Left ventricle myocardium superior (tissue), 1 donor: ENCODE measurements around the gene SLC47A2. TPM values are rescaled to one million over a fixed set of nuclear protein-coding genes. Genes with fewer than 3 reads are reported as not detected.

Experiments used
- ATAC-seq: fragments of 200-7000 bp; cut with Tn5 transposase; one replicate; pipeline ENCODE4 v1.9.1; 2020; ENCODE audit warnings: mild to moderate bottlenecking, moderate library complexity
- DNase-seq: peaks from one replicate; pipeline ENCODE4 v3.0.0-alpha.2; 2020
- intact Hi-C: fragments of 100-400 bp; cut with micrococcal nuclease; formaldehyde crosslinking; loops from one replicate; pipeline ENCODE4 v1.11.0; 2022
- total RNA-seq: library from RNA; stranded (reverse); fragmentation: NEBNext Ultra II Directional; extraction: Animal tissue kit (Norgen Biotek cat#: 25700); gene quantifications from one replicate; pipeline ENCODE4 v1.2.1, GENCODE V29; 2021
- donor health status: DM: no; HTN: yes; CAD: no; lungs with severe emphysema.

SLC47A2 gene
- total RNA-seq, 1 donor from 2014 or later: not detected

GRCh38 chr17:19654342-19654886, 62.0 kb downstream of the SLC47A2 start:
- DNase-seq (no peak), ATAC-seq (no peak)
- intact Hi-C loops: no loop called here

DNA sequence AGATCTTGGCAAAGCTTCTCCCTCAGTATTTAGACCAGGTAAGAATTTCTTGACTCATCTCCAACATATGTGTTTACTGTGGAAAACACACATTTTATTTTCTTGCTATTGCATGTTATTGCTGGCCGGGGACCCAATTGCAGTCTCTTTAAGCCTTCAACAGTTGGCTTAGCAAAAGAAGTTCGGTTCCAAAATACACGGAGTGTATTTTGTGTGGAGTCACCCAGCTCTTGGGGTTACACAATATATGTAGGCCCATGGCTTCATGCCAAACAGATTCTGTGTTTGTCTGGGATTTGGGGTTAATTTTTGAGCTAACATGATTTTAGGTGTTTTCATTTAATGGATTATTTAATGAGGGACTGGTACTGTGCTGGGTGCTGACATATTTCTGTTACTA, 63.8 kb downstream of the SLC47A2 start:
- ATAC-seq (no peak), DNase-seq (no peak)
- intact Hi-C loops: no loop called here

GRCh38 chr17:19651451-19652238, 64.7 kb downstream of the SLC47A2 start:
- intact Hi-C loops: no loop called here
- no peak for ATAC-seq
- DNase-seq: no peak

DNA sequence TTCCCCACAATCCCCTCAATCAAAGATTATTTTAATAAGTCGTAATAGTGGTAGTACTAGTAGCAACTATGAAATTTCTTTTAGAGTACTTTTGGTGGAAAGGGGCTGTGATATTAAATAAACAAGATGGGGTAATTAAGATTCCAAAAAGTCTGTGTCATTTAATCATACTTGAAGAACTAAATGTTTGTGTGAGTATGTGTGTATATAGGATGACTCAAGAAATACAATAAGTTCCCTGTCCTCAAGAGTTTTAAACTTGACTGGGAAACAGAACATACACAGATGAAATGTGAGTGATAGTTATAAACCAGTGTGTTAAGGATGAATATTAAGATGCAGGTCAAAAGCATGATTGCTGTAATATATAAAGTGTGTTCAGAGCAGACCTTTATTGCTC, 65.6 kb downstream of the SLC47A2 start:
- intact Hi-C loops: no loop called here

DNA sequence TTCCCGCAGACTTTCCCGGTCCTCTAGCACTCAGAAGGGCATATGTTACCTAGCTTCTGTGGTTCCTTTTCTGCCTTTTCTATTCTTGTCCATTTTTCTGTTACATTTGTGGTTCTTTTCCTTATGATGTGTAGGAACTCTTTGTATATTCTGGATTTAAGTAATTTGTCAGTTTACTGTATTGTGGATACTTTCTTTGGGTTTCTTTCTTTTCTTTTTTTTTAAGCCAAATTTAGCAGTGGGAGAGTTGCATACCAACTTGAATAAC, 67.2 kb downstream of the SLC47A2 start:
- DNase-seq (no peak), ATAC-seq (no peak)
- intact Hi-C loops: no loop called here

More for the DNA sequence above, 65.6 kb downstream of the SLC47A2 start:
- no peak for ATAC-seq
- no peak for DNase-seq

- DNase-seq (peak; percentile 100), ATAC-seq (peak; percentile 99)
- intact Hi-C loops: no loop called here
These were observed 67.7 kb downstream of the SLC47A2 start, which contains the start of gene ALDH3A2 for GRCh38 chr17:19648475-19649273. Gene ALDH3A2, plus strand, starts transcription at chr17:19648751. Its CDS starts 221 bp downstream, at chr17:19648972.

DNA sequence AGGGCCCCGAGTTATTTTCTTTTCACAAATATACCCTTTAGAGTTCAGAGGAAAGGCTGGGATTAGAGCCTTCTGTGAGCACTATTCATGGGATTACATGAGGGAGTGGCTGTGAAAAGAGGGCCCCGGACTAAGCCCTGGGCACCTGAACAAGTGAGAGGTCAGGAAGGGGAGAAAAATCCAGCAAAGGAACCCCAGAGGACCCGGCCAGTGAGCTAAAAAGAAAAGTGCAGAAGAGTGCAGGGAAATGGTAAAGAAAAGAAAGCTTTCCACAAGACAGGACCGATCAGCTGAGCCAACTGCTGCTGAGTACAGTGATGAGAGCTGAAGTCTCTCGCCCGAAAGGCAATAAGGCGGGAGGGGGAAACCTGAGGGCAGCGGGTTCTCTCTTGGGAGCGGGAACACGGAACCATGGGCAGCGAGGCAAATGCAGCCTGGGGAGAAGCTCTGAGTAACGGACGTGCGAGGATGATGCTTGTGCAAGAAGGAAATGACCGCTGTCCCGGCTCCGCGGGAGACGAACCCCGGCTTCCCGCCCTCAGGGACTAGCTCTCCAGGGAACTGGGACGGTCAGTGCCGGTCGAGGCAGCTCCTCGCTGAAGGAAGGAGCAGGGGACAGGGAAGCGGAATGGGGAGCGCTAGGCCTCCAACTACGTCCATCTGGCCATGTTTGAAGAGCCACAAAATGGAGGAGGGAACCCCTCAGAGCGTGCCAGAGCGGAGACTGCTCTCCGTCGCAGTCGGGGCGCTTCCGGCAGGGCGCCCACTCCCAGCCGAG, 68.5 kb downstream of the SLC47A2 start:
- intact Hi-C loops: no loop called here
- peak; percentile 56 for ATAC-seq

DNA sequence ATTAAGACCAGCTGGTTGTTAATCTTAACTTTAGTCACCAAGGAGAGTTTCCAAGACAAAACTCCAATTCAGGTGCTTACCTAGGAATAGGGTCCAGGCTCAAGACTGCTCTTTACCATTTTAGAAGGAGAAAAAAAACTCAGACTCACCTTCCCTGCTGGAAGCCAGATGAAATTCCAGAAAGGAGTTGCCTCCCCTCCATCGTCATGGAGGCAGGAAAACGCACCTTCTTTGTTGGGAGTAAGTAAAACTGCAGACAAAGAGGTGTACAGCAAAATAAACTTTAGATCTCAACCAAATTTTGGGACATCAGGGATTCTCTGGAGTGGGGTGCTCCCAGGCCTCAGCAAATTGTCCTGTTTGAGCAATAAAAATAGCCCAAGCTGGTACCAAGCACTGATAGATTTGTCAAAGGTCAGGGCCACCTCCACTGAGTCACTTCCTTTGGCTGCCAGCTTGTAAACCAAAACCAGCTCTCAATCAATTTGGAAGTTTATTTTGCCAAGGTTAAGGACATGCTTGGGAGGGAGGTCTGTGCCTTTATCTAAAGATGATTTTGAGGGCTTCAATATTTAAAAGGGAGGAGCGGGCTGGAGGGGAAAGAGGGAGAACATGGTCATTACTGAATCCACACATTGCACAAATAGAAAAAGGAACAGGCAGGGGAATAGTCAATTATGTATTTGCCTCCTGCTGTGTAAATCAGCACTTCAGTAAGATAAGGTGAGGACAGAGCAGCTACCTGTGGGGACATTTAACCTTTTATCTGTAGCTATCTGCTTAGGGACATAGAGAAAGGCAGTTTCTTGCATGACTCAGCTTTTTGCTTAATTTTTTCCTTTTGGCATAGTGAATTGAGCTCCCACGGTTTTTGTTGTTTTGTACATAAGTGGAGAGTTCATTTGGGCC, 69.3 kb downstream of the SLC47A2 start:
- DNase-seq (no peak), ATAC-seq (no peak)
- intact Hi-C loops: no loop called here

More for the DNA sequence above, 68.5 kb downstream of the SLC47A2 start:
- peak; percentile 77 for DNase-seq

DNA sequence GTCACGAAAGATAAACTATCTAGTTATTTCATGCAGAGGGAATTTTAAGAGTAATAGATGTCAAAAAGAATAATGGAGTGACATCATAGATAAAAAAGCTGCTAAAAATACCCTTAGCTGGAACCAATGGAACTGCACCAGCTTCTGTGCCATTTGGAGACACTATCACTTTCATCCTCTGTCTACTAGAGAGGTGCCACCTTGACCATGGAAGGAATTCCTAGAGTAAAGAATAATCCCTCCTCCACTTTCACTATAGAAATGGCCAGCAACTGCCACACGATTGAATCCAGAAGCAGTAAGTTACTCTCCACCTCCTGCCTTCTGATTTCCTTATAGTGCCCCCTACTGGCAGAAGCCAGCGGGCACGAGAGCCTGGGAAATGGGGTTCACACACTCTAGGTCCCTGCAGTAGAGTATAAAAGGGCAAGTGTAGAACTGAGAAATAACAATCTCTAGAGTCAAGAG, 70.6 kb downstream of the SLC47A2 start:
- peak; percentile 38 for DNase-seq
- intact Hi-C loops: no loop called here
- ATAC-seq: no peak

DNA sequence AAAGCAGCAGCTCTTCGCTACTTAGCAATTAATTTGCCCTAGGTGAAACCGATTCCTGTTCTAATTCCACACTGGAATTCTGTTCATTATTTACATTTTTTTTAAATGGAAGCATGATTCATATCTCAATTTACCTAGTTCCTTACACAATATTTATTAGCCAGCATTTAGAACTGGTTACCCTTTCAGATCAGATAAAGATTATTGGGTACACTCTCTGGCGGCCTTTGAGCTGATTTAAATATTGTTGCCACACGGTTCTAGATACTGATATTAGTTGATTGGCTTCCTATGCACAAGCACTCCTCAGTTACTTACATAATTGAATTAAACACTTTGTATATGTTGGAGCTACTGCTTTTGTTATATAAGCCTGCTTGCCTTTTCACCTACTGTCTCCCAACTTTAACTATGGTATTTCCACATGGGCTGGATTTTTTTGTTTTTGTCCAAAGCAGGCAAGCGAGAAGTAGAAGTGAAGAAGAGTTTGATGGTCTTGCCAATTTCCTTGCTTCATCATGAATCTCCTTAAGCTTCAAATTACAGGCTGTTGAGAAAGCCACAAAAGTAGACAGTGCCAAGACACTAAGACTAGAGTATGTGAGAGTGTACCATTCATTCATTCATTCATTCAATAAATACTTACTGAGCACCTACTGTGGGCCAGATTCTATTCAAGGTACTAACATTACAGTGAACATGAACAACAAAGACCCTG, 71.7 kb downstream of the SLC47A2 start:
- ATAC-seq: no peak
- intact Hi-C loops: no loop called here
- no peak for DNase-seq

- DNase-seq: no peak
- intact Hi-C loops: no loop called here
- ATAC-seq: no peak
These were observed 74.0 kb downstream of the SLC47A2 start for GRCh38 chr17:19642373-19642893.

- DNase-seq (no peak), ATAC-seq (no peak)
- intact Hi-C loops: no loop called here
These were observed 74.6 kb downstream of the SLC47A2 start for GRCh38 chr17:19641687-19642372.

- intact Hi-C loops: no loop called here
- DNase-seq: no peak
- no peak for ATAC-seq
These were observed 84.5 kb downstream of the SLC47A2 start for GRCh38 chr17:19631905-19632304.

DNA sequence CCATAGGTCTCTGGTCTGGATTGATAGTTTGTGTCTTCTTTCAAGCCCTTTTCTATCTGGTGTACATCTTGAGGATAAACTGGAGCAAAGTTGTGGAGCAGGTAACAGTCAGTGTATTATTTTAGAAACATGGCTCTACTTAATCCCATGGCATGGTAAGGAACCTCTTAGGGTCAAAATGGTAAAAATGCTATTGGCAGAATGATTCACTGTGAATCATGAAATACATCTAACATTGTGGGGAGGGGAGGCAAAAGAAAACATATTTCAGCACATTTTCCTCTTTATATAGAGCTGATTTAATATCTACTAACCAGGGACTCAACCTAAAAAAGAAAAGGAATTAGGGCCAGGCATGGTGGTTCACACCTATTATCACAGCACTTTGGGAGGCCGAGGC, 85.7 kb downstream of the SLC47A2 start:
- intact Hi-C loops: no loop called here
- DNase-seq (no peak), ATAC-seq (no peak)

DNA sequence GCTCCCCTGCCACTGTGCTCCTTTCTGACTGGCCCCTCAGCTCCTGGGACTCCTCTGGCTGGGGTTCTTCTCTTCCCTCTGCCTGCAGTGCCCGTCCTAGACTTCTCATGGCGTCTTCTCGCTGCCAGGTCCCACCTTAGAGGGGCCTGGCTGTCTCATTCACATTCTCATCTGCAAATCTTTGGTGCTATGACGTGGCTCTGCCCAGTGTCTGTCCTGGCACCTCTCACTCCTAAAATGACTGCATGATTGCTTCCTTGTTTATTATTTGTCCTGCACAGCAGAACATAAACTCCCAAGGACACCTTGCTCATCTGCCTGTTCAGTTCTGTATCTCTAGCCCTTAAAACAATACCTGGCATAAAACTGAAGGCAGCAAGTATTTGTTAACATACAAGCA, 86.3 kb downstream of the SLC47A2 start:
- DNase-seq (no peak), ATAC-seq (no peak)
- intact Hi-C loops: no loop called here

DNA sequence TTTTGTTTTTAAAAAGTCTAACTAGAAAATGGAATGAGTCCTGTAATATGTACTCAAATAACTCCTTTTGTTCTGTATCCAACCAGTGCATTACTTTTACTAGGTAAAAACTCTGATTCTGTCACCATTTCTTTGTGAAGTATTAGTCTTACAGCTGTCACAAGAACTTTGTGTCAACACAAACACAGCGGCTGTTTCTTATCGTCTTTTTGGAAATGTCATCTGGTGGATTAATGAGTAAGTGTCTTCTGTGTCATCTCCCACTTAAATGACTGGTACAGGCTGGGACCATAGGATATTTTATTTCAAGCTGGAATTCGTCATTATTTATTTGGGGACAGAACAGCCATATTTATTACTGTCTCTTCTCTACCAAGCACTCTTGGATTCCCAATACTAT, 86.9 kb downstream of the SLC47A2 start:
- intact Hi-C loops: no loop called here
- DNase-seq (no peak), ATAC-seq (no peak)
